Brain microvascular endothelial cell (primary cell): ENCODE results near the gene ADAMTS15.

Experiments used
- DNase-seq: peaks from one replicate; pipeline ENCODE4 v3.0.0-alpha.2; 2020
- H3K27ac ChIP-seq: fragments of 250-450 bp; sonication (Bioruptor Pico); 2 replicates; pipeline ENCODE4 v1.5.1; 2020; ENCODE audit warnings: mild to moderate bottlenecking, moderate library complexity
- H3K27me3 ChIP-seq: fragments of 250-450 bp; sonication (Bioruptor Pico); replicated peaks from 2 replicates; pipeline ENCODE4 v1.5.1; 2020; ENCODE audit warnings: mild to moderate bottlenecking
- H3K36me3 ChIP-seq: fragments of 250-450 bp; sonication (Bioruptor Pico); replicated peaks from 2 replicates; pipeline ENCODE4 v1.5.1; 2020; ENCODE audit warnings: mild to moderate bottlenecking
- H3K4me3 ChIP-seq: 2 replicates; pipeline ENCODE4 v1.5.1; 2011; ENCODE audit warnings: low read depth, mild to moderate bottlenecking, control low read depth, low read length, moderate library complexity
- CTCF ChIP-seq: IDR thresholded peaks from 2 replicates; pipeline ENCODE4 v1.5.1; 2011; ENCODE audit warnings: low read depth, mild to moderate bottlenecking, moderate library complexity, low read length, control low read depth, inconsistent platforms; ENCODE audit errors: missing control alignments
- in situ Hi-C: cut with HindIII; loops from 2 replicates; pipeline ENCODE4 v1.10.0; 2017; ENCODE audit warnings: low sequenced_read_pairs, low pct_ligation_motif_present

ADAMTS15 gene

GRCh38 chr11:130409594-130410388, 38.7 kb upstream of the ADAMTS15 start:
- DNase-seq: no peak
- no peaks in the 10 kb centered on the region for H3K36me3 ChIP-seq
- no peak for TF ChIP-seq CTCF
- H3K27ac ChIP-seq: no peak overlapping the region
- H3K4me3 ChIP-seq: no peak overlapping the region
- H3K27me3 ChIP-seq: no peaks in the 10 kb centered on the region
- in situ Hi-C loops: no loop called here

GRCh38 chr11:130411223-130411622, 37.2 kb upstream of the ADAMTS15 start:
- no peaks in the 10 kb centered on the region for H3K36me3 ChIP-seq
- no peak overlapping the region for H3K27ac ChIP-seq
- H3K4me3 ChIP-seq: no peak overlapping the region
- H3K27me3 ChIP-seq: no peaks in the 10 kb centered on the region
- no peak for DNase-seq
- in situ Hi-C loops: no loop called here
- no peak for TF ChIP-seq CTCF

GRCh38 chr11:130413405-130414106, 34.9 kb upstream of the ADAMTS15 start:
- Histone ChIP-seq H3K4me3 (no peak overlapping the region), H3K27me3 (no peaks in the 10 kb centered on the region), H3K36me3 (no peaks in the 10 kb centered on the region), H3K27ac (no peak overlapping the region)
- in situ Hi-C loops: no loop called here
- DNase-seq: peak; percentile 83
- no peak for TF ChIP-seq CTCF

- Histone ChIP-seq H3K4me3 (no peak overlapping the region), H3K27ac (no peak overlapping the region), H3K36me3 (no peaks in the 10 kb centered on the region), H3K27me3 (no peaks in the 10 kb centered on the region)
- in situ Hi-C loops: no loop called here
- no peak for TF ChIP-seq CTCF
- DNase-seq: no peak
Measured at GRCh38 chr11:130414107-130415080, 34.1 kb upstream of the ADAMTS15 start.

- Histone ChIP-seq H3K27ac (no peak overlapping the region), H3K4me3 (no peak overlapping the region), H3K36me3 (no peaks in the 10 kb centered on the region), H3K27me3 (peaks cover 10% of the 10 kb centered on the region)
- no peak for TF ChIP-seq CTCF
- DNase-seq: no peak
- in situ Hi-C loops: no loop called here
Measured at GRCh38 chr11:130415731-130416529, 32.5 kb upstream of the ADAMTS15 start.
